Cardiac fibroblast (primary cell): ENCODE results near the gene AP1AR.
A peak's percentile ranks its signal among the peaks of the same experiment; 100 is the strongest.
"Not testable (repeated sequence)": the region's sequence is repeated elsewhere in the genome, so short reads cannot be mapped to it uniquely, and the experiment has no call there.

ENCODE experiments used
- DNase-seq, 2 donors: peaks; one replicate each; pipeline versions ENCODE4 v3.0.0 to v3.0.0-alpha.2; 2010; ENCODE audit warnings: low read depth in 2 of 2
- H3K4me3 ChIP-seq, 2 donors: replicated peaks in 1 of 2; 1 replicate in 1 of 2; 2 replicates in 1 of 2; pipeline ENCODE4 v1.5.1; 2011; ENCODE audit warnings: low read depth in 2 of 2, low read length in 2 of 2, mild to moderate bottlenecking in 2 of 2, moderate library complexity in 1 of 2
- CTCF ChIP-seq: IDR thresholded peaks from one replicate; pipeline ENCODE4 v1.5.1; 2011; ENCODE audit warnings: low read depth, mild to moderate bottlenecking, low read length, inconsistent platforms

The AP1AR gene

GRCh38 chr4:112296949-112297880 lies 65.6 kb downstream of the AP1AR start, which contains the start of gene ALPK1:
TSS of gene ALPK1 (plus strand) at chr4:112297369.
- peak within 1 kb of the TSS; percentile 19 to 55 for H3K4me3 ChIP-seq
- DNase-seq: peak; percentile 95
- TF ChIP-seq CTCF: no peak

- no peak overlapping the region for H3K4me3 ChIP-seq
- DNase-seq: no peak
- TF ChIP-seq CTCF: no peak
Measured at GRCh38 chr4:112299721-112300120, 68.1 kb downstream of the AP1AR start.

- DNase-seq: no peak
- H3K4me3 ChIP-seq: no peak overlapping the region
Measured at GRCh38 chr4:112302320-112303274, 71.0 kb downstream of the AP1AR start.

GRCh38 chr4:112305477-112305876 lies 73.9 kb downstream of the AP1AR start:
- H3K4me3 ChIP-seq: not testable (repeated sequence)

More at GRCh38 chr4:112302320-112303274, 71.0 kb downstream of the AP1AR start:
- no peak for TF ChIP-seq CTCF

GRCh38 chr4:112309263-112309791 lies 77.7 kb downstream of the AP1AR start:
- H3K4me3 ChIP-seq: not testable (repeated sequence)
- DNase-seq: peak; percentile 38 to 77

More at GRCh38 chr4:112305477-112305876, 73.9 kb downstream of the AP1AR start:
- DNase-seq: not testable (repeated sequence)

GRCh38 chr4:112311516-112311915 lies 79.9 kb downstream of the AP1AR start:
- H3K4me3 ChIP-seq: no peak overlapping the region
- no peak for DNase-seq
- TF ChIP-seq CTCF: no peak

- no peak for DNase-seq
- H3K4me3 ChIP-seq: no peak overlapping the region
- TF ChIP-seq CTCF: no peak
Measured at GRCh38 chr4:112312610-112313239, 81.1 kb downstream of the AP1AR start.
